Ovary (tissue), 9 donors: ENCODE data around the gene ATG2A. TPM values are rescaled to one million over a fixed set of nuclear protein-coding genes. Genes with fewer than 3 reads are reported as not detected.

Source experiments
- DNase-seq, 5 donors: peaks; one replicate each; pipeline ENCODE4 v3.0.0-alpha.2; 2019 to 2020
- H3K27ac ChIP-seq, 2 donors: fragments of 200-600 bp; one replicate each; pipeline versions ENCODE4 v1.5.1 to v1.8.0; 2019 to 2022
- H3K27me3 ChIP-seq: fragments of 200-600 bp; one replicate; pipeline ENCODE4 v1.8.0; 2022
- H3K36me3 ChIP-seq: fragments of 200-600 bp; sonication (generic); one replicate; pipeline ENCODE4 v1.5.1; 2019
- H3K4me1 ChIP-seq: one replicate; pipeline ENCODE4 v1.8.1; 2013; ENCODE audit warnings: mild to moderate bottlenecking, moderate library complexity; ENCODE audit not compliant: insufficient read depth
- H3K4me3 ChIP-seq: fragments of 200-600 bp; sonication (generic); one replicate; pipeline ENCODE4 v1.5.1; 2017
- H3K9me3 ChIP-seq, 2 donors: fragments of 200-600 bp in 1 of 2; sonication (generic) in 1 of 2; one replicate each; pipeline versions ENCODE4 v1.5.1 to v1.8.1; 2013 to 2019; ENCODE audit warnings: mild to moderate bottlenecking in 1 of 2, moderate library complexity in 1 of 2
- CTCF ChIP-seq, 3 donors: fragments of 450-650 bp in 2 of 3; fragments of 200-600 bp in 1 of 3; IDR thresholded peaks; one replicate each; pipeline versions ENCODE4 v1.5.1 to v1.8.0; 2016 to 2022; ENCODE audit warnings: antibody characterized with exemption in 3 of 3, mild to moderate bottlenecking in 1 of 3
- EP300 ChIP-seq: sonication (generic); formaldehyde crosslinking; IDR thresholded peaks from one replicate; pipeline ENCODE4 v1.6.1; 2017; ENCODE audit warnings: antibody characterized with exemption
- POLR2A ChIP-seq: fragments of 450-650 bp; IDR thresholded peaks from one replicate; pipeline ENCODE4 v1.6.1; 2017; ENCODE audit warnings: antibody characterized with exemption, mild to moderate bottlenecking, moderate library complexity
- WGBS, 3 donors: extraction: QIAGEN DNeasy Blood & Tissue Kit in 1 of 3; methylation state at CpG; one replicate each; pipeline versions ENCODE4 v1.1.5 to v1.1.7; 2013 to 2017; 5-methylcytosine and 5-hydroxymethylcytosine counted together
- intact Hi-C, 4 donors: fragments of 100-400 bp; cut with DNase I; formaldehyde crosslinking; loops; one replicate each; pipeline versions ENCODE4 v1.11.0 to v1.15.1; 2022 to 2023
- polyA plus RNA-seq, 2 donors: library from polyadenylated mRNA; stranded (reverse); fragments of 200-250 nt in 1 of 2; fragments of 350-450 nt in 1 of 2; fragmentation: Illumina TruSeq in 1 of 2; extraction: RNeasy Lipid Tissue Mini Kit (QIAGEN cat#74804) in 1 of 2; gene quantifications; one replicate each; pipeline ENCODE4 v1.2.3, GENCODE V29; 2013 to 2014
- total RNA-seq, 7 donors: library from RNA; depleted of rRNA in 2 of 7; stranded (reverse); fragments of >200 nt in 2 of 7; fragmentation: NEBNext Ultra II Directional in 3 of 7; extraction: Animal tissue kit (Norgen Biotek cat#: 25700) in 3 of 7; gene quantifications; one replicate each; pipeline versions ENCODE4 v1.1.0 to v1.2.4, GENCODE V29; 2016 to 2023
- donor health status: DM: no; HTN: no; CAD: no; lungs with moderate emphysema.
- donor health status: DM: no; HTN: no; CAD: no.
- donor health status: Bipolar disorder and iron deficiency.
- donor health status: DM: yes; HTN: yes; CAD: no.
- donor health status: DM: no; HTN: no; CAD: no.
- donor health status: DM: yes; HTN: yes; CAD: no.

ATG2A gene
- total and polyA plus RNA-seq, 9 donors: 2.2 to 40.1 (median 27.8) TPM

- H3K4me3 ChIP-seq: no peak overlapping the region
- no peaks in the 10 kb centered on the region for H3K27me3 ChIP-seq
- H3K9me3 ChIP-seq: no peaks in the 10 kb centered on the region
- intact Hi-C loops: loop anchor here in 1 of 4 donors (10.0 kb wide), 1 partner anchor 51 kb away; no protein-coding TSS in a partner anchor
- no peak overlapping the region for H3K27ac ChIP-seq
- no peak for DNase-seq
- peaks cover 5% of the 10 kb centered on the region for H3K4me1 ChIP-seq
- no peak for TF ChIP-seq POLR2A
- no peak for TF ChIP-seq EP300
- TF ChIP-seq CTCF (IDR thresholded peaks at IDR 0.05): no peak
- H3K36me3 ChIP-seq: no peaks in the 10 kb centered on the region
- whole genome bisulfite sequencing, 3 donors: 83 to 87% (median 83%) methylated on average over 12 of the region's 12 CpGs
These were observed 16.4 kb upstream of the ATG2A start for GRCh38 chr11:64933213-64933934.

- TF ChIP-seq EP300 (no peak), POLR2A (no peak), CTCF (IDR thresholded peaks at IDR 0.05) (no peak)
- H3K4me3 ChIP-seq: no peak overlapping the region
- no peaks in the 10 kb centered on the region for H3K36me3 ChIP-seq
- intact Hi-C loops: loop anchor here in 1 of 4 donors (10.0 kb wide), 1 partner anchor 52 kb away; no protein-coding TSS in a partner anchor
- H3K27ac ChIP-seq: no peak overlapping the region
- WGBS, 3 donors: 87 to 91% (median 88%) methylated on average over 5 of the region's 5 CpGs
- H3K9me3 ChIP-seq: no peaks in the 10 kb centered on the region
- no peak for DNase-seq
- no peaks in the 10 kb centered on the region for H3K27me3 ChIP-seq
- peaks cover 5% of the 10 kb centered on the region for H3K4me1 ChIP-seq
These were observed 15.3 kb upstream of the ATG2A start for GRCh38 chr11:64932324-64932723.

GRCh38 chr11:64931290-64931689 is 14.3 kb upstream of the ATG2A start:
- Histone ChIP-seq H3K4me1 (peaks cover 5% of the 10 kb centered on the region), H3K4me3 (no peak overlapping the region), H3K27me3 (no peaks in the 10 kb centered on the region), H3K36me3 (no peaks in the 10 kb centered on the region), H3K9me3 (no peaks in the 10 kb centered on the region), H3K27ac (no peak overlapping the region)
- intact Hi-C loops: loop anchor here in 1 of 4 donors (10.0 kb wide), 1 partner anchor 54 kb away; no protein-coding TSS in a partner anchor
- TF ChIP-seq CTCF (IDR thresholded peaks at IDR 0.05) (no peak), POLR2A (no peak), EP300 (no peak)
- WGBS, 3 donors: 95 to 98% (median 96%) methylated on average over 7 of the region's 7 CpGs
- DNase-seq: no peak

- intact Hi-C loops: loop anchor here in 1 of 4 donors (10.0 kb wide), 1 partner anchor 54 kb away; no protein-coding TSS in a partner anchor
- WGBS, 3 donors: 90 to 95% (median 94%) methylated on average over 6 of the region's 6 CpGs
These were observed 13.3 kb upstream of the ATG2A start for GRCh38 chr11:64930340-64930739.

More at GRCh38 chr11:64930340-64930739, 13.3 kb upstream of the ATG2A start:
- Histone ChIP-seq H3K4me1 (no peaks in the 10 kb centered on the region), H3K4me3 (no peak overlapping the region), H3K27me3 (no peaks in the 10 kb centered on the region), H3K27ac (no peak overlapping the region), H3K9me3 (no peaks in the 10 kb centered on the region), H3K36me3 (no peaks in the 10 kb centered on the region)
- no peak for DNase-seq
- no peak for TF ChIP-seq POLR2A
- no peak for TF ChIP-seq EP300
- no peak for TF ChIP-seq CTCF (IDR thresholded peaks at IDR 0.05)
